Retina (tissue), 1 donor: Measurements from ENCODE around the gene GIPC1.
"Not testable (repeated sequence)": the region's sequence is repeated elsewhere in the genome, so short reads cannot be mapped to it uniquely, and the experiment has no call there.

ENCODE experiments used
- DNase-seq: peaks from one replicate; pipeline ENCODE4 v3.0.0-alpha.2; 2016

The GIPC1 gene

DNA sequence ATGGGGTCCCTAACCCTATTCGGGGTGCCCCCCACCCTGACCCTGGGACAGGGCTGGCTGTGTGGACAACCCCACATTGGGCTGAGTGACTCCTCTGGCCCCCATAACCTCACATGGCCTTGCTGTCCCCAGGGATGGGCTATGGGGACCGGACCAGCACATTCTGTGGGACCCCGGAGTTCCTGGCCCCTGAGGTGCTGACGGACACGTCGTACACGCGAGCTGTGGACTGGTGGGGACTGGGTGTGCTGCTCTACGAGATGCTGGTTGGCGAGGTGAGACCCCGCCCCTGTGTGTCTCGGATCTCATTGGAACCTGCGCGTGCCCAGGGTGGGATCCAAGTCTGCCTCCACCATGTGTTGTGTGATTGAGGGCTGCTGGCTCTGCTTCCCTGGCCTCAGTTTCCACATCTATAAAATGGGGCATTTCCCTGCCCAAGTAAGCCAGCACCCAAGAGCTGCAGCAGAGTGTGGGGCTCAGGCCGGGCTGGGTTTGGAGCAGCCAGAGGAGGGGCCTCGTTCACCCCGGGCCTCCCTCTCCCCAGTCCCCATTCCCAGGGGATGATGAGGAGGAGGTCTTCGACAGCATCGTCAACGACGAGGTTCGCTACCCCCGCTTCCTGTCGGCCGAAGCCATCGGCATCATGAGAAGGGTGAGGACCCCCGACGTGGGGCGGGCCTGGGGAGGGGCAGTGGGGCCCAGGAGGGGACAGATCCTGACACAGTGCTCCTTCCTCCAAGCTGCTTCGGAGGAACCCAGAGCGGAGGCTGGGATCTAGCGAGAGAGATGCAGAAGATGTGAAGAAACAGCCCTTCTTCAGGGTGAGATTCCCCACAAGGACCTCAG lies 25.7 kb downstream of the GIPC1 start:
- no peak for DNase-seq

- DNase-seq = no peak
Measured at GRCh38 chr19:14467816-14468215, 28.1 kb downstream of the GIPC1 start.

- DNase-seq = no peak
Measured at GRCh38 chr19:14467391-14467790, 28.5 kb downstream of the GIPC1 start.

- DNase-seq = no peak
Measured at GRCh38 chr19:14463747-14464146, 32.2 kb downstream of the GIPC1 start.

GRCh38 chr19:14462401-14462800 lies 33.5 kb downstream of the GIPC1 start:
- DNase-seq = not testable (repeated sequence)

GRCh38 chr19:14460935-14461334 lies 35.0 kb downstream of the GIPC1 start:
- no peak for DNase-seq

- no peak for DNase-seq
Measured at GRCh38 chr19:14459703-14460102, 36.2 kb downstream of the GIPC1 start.

DNA sequence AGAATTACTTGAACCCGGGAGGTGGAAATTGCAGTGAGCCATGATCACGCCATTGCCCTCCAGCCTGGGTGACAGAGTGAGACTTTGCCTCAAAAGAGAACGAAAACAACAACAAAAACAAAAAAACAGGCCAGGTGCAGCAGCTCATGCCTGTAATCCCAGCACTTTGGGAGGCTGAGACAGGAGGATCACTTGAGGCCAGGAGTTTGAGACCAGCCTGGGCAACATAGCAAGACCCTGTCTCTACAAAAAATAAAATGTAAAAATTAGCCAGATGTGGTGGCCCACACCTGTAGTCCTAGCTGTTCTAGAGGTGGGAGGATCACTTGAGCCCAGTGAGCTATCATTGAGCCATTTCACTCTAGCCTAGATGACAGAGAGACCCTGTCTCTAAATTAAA lies 43.6 kb downstream of the GIPC1 start:
- DNase-seq = not testable (repeated sequence)

- DNase-seq = no peak
Measured at GRCh38 chr19:14450876-14451275, 45.1 kb downstream of the GIPC1 start.

DNA sequence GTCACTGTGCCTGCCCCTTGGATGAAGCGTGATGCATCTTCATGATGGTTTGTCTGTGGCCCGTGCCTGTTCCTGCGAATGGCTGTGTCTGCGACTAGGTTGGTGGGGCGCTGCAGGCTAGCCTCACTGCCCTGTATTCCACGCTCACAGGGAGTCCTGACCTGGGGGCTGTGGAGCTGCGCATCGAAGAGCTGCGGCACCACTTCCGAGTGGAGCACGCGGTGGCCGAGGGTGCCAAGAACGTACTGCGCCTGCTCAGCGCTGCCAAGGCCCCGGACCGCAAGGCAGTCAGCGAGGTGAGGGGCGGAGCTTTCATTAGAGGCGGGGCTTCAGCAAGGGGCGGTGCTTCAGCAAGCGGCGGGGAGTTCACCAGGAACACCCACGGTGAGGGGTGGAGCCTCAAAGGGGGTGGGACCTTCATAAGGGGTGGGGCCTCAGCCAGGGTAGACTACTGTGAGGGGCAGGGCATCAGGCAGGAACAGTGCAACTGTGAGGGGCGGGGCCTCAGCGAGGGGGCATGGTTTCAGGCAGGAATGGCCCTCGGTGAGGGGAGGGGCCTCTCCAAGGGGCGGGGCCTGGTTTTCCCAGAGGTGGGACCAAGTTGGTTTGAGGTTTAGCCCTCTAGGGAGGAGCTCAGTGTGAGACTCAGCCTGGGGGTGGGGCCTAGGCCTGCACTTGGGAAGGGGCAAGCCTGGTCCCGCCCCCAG lies 45.6 kb downstream of the GIPC1 start:
- no peak for DNase-seq

GRCh38 chr19:14449321-14449720 lies 46.6 kb downstream of the GIPC1 start:
- no peak for DNase-seq

DNA sequence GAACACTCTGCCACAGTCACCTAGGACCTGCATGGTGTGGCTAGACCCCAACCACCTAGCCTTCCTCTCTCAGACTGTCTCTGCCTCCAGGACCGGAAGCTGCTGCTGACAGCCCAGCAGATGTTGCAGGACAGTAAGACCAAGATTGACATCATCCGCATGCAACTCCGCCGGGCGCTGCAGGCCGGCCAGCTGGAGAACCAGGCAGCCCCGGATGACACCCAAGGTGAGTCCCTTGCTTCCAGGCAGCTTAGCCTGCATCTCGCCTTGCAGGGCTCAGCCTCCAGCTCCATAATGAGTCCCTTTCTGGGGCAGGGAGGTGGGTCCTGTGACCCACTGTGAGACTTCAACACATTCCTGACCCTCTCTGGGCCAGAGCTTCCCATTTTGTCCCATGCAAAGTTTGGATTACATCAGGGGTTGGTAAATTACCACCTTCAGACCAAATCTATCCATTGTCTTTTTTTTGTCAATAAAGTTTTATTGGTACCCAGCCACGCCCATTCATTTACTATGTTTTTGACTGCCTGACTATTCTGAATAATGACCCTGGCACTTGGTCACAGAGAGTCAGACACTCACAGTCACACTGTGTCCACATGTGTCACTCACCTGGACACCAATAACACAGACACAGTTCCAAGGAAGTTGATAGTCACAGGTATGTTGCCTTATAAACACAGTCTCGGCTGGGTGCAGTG lies 49.4 kb downstream of the GIPC1 start:
- DNase-seq = no peak

GRCh38 chr19:14443632-14444216 lies 52.2 kb downstream of the GIPC1 start:
- DNase-seq = no peak

- no peak for DNase-seq
Measured at GRCh38 chr19:14442891-14443631, 52.9 kb downstream of the GIPC1 start.

- peak; percentile 18 for DNase-seq
Measured at GRCh38 chr19:14441041-14441938, 54.6 kb downstream of the GIPC1 start.

- no peak for DNase-seq
Measured at GRCh38 chr19:14440049-14440448, 55.9 kb downstream of the GIPC1 start.

- no peak for DNase-seq
Measured at GRCh38 chr19:14439014-14439413, 56.9 kb downstream of the GIPC1 start.

DNA sequence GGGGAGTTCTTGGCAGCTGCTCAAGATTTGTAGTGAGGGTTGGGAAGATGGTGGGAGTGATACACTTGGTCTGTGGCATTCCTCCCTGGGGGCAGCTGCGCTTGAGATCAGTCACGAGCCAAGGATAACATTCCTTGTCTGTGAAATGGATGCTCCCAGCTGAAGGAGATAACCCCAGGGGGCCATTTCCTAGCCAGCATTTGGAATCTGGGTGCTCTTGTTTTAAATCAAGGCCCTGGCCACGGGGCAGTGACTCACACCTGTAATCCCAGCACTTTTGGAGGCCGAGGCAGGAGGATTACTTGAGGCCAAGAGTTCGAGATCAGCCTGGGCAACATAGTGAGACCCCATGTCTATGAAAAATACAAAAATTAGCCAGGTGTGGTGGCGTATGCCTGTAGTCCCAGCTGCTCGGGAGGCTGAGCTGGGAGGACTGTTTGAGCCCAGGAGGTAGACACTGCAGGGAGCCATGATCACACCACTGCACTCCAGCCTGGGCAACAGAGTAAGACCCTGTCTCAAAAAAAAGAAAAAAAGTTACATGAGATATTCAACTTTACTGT lies 58.3 kb downstream of the GIPC1 start:
- DNase-seq = no peak

- DNase-seq = no peak
Measured at GRCh38 chr19:14435320-14436050, 60.4 kb downstream of the GIPC1 start.
